Measurements from ENCODE around the gene A1BG. TPM values are rescaled to one million over a fixed set of nuclear protein-coding genes. Genes with fewer than 3 reads are reported as not detected.

The A1BG gene
- total and polyA plus RNA-seq, 2 of the 13 experiments (the other 11 are each of a cell fraction or from before 2014, with no cell fraction given): 14.7 to 41.4 TPM

GRCh38 chr19:58398545-58398944 is 45.3 kb upstream of the A1BG start:
- H3K4me2 ChIP-seq (ENCODE audit: low read depth, low read length): no peak overlapping the region
- POLR2A ChIA-PET: no interaction called here
- no peak overlapping the region for H3K9ac ChIP-seq (ENCODE audit: insufficient read depth, low read depth, low read length)
- H3K27me3 ChIP-seq (ENCODE audit: control insufficient read depth in 1 of 2, insufficient read depth in 2 of 2, low read length in 2 of 2): no peaks in the 10 kb centered on the region
- H3K36me3 ChIP-seq (replicated peaks in 1 of 2; ENCODE audit: control insufficient read depth in 1 of 2, insufficient read depth in 2 of 2, low read length in 2 of 2): peaks cover 9 to 18% of the 10 kb centered on the region in 2 experiments
- peaks cover 37% of the 10 kb centered on the region for H3K4me1 ChIP-seq (ENCODE audit: insufficient read depth, low read length)
- in situ Hi-C loops (cut with HindIII; ENCODE audit: extremely low pct_ligation_motif_present, low pct_unique_long_range_greater_than_20kb) (no loop called here), intact Hi-C loops (cut with micrococcal nuclease; ENCODE audit: unreplicated experiment) (no loop called here)
- H3K4me3 ChIP-seq (replicated peaks in 1 of 3; ENCODE audit: insufficient read depth in 1 of 3, low read depth in 2 of 3, low read length in 3 of 3): no peak overlapping the region
- CTCF ChIA-PET (ENCODE audit: low intra/inter-chr PET ratio, low total read pairs): no interaction called here
- peaks cover 17% of the 10 kb centered on the region; the same call in 1 of the 2 replicates for H4K20me1 ChIP-seq (ENCODE audit: insufficient read depth, low read length)
- 94% methylated on average over 6 of the region's 6 CpGs for WGBS (ENCODE audit: low lambda C conversion rate)
- no peaks in the 10 kb centered on the region for H3K9me3 ChIP-seq (ENCODE audit: low read length)
- H3K79me2 ChIP-seq (ENCODE audit: insufficient read depth, low read length): peaks cover 4% of the 10 kb centered on the region
- no peak overlapping the region for H2AFZ ChIP-seq (ENCODE audit: low read length)
- no peak overlapping the region for H3K27ac ChIP-seq (ENCODE audit: extremely low read length, insufficient read depth, low read length)
- no TSS peak for BruUV-seq (replicated peaks)
- FAIRE-seq: no peak
- 0 out of 3 replicates have a peak, but pooled peaks have one; percentile 0 for ATAC-seq
- DNase-seq (ENCODE audit: low spot score): no peak
- TF ChIP-seq ZNF34 (CRISPR knock-in tag; IDR thresholded peaks at IDR 0.05; ENCODE audit: borderline replicate concordance) (no peak), ZNF770 (CRISPR knock-in tag; IDR thresholded peaks at IDR 0.05) (no peak), RFX5 (IDR thresholded peaks at IDR 0.05; ENCODE audit: low read depth, low read length) (no peak), MLLT10 (CRISPR knock-in tag; IDR thresholded peaks at IDR 0.05) (no peak), UBTF (CRISPR knock-in tag; IDR thresholded peaks at IDR 0.05) (no peak), ZBTB7B (CRISPR knock-in tag; IDR thresholded peaks at IDR 0.05) (no peak), ADNP (CRISPR knock-in tag; IDR thresholded peaks at IDR 0.05) (no peak), RXRA (CRISPR knock-in tag; IDR thresholded peaks at IDR 0.05) (no peak), ZNF512B (CRISPR knock-in tag; IDR thresholded peaks at IDR 0.05; ENCODE audit: borderline replicate concordance) (no peak), HIC2 (CRISPR knock-in tag; IDR thresholded peaks at IDR 0.05; ENCODE audit: low read depth) (no peak), SNAPC2 (CRISPR knock-in tag; IDR thresholded peaks at IDR 0.05) (no peak), EZH2 (conservative IDR thresholded peaks at IDR 0.05; ENCODE audit: low read depth, low read length) (no peak), ZNF281 (CRISPR knock-in tag; IDR thresholded peaks at IDR 0.05; ENCODE audit: borderline replicate concordance) (no peak)
